Activated CD8-positive, alpha-beta memory T cell treated with anti-CD3 and anti-CD28 coated beads, Interleukin-2, amount 50 U/mL, for 24 hours (primary cell): ENCODE measurements around the gene ZCCHC3.

Experiments used
- DNase-seq: peaks from one replicate; pipeline ENCODE4 v3.0.0-alpha.2; 2020; ENCODE audit errors: extremely low read depth

Gene ZCCHC3

GRCh38 chr20:278607-279571 is 18.5 kb upstream of the ZCCHC3 start:
- no peak for DNase-seq

GRCh38 chr20:284172-284571 is 13.2 kb upstream of the ZCCHC3 start:
- no peak for DNase-seq

GRCh38 chr20:286508-286907 is 10.9 kb upstream of the ZCCHC3 start:
- DNase-seq: no peak

GRCh38 chr20:288956-289692 is 8.2 kb upstream of the ZCCHC3 start:
- DNase-seq: no peak

GRCh38 chr20:289693-290083 is 7.7 kb upstream of the ZCCHC3 start:
- no peak for DNase-seq

GRCh38 chr20:290084-290831 is 7.1 kb upstream of the ZCCHC3 start, which contains the start of gene C20orf96:
Gene C20orf96 (minus strand): TSS chr20:290750. CDS start chr20:290610, 140 bp downstream.
- peak; percentile 64 for DNase-seq

GRCh38 chr20:294602-295001 is 2.8 kb upstream of the ZCCHC3 start:
- DNase-seq: no peak

- DNase-seq: no peak
These were observed 1.6 kb upstream of the ZCCHC3 start for GRCh38 chr20:295804-296203.

- DNase-seq: peak; percentile 17
These were observed 780 bp downstream of the ZCCHC3 start for GRCh38 chr20:297925-298775.

GRCh38 chr20:298776-299391 is 1.5 kb downstream of the ZCCHC3 start:
- no peak for DNase-seq

GRCh38 chr20:300345-300990 is 3.1 kb downstream of the ZCCHC3 start:
- DNase-seq: no peak

GRCh38 chr20:301886-302848 is 4.8 kb downstream of the ZCCHC3 start:
- no peak for DNase-seq

- DNase-seq: no peak
These were observed 8.4 kb downstream of the ZCCHC3 start for GRCh38 chr20:305745-306144.

GRCh38 chr20:308427-309038 is 11.2 kb downstream of the ZCCHC3 start:
- DNase-seq: no peak

GRCh38 chr20:309306-309840 is 12.0 kb downstream of the ZCCHC3 start:
- DNase-seq: no peak

- DNase-seq: no peak
These were observed 12.7 kb downstream of the ZCCHC3 start for GRCh38 chr20:309841-310644.

- no peak for DNase-seq
These were observed 13.3 kb downstream of the ZCCHC3 start for GRCh38 chr20:310645-311044.
